ENCODE measurements around the gene IPO8.

DNA sequence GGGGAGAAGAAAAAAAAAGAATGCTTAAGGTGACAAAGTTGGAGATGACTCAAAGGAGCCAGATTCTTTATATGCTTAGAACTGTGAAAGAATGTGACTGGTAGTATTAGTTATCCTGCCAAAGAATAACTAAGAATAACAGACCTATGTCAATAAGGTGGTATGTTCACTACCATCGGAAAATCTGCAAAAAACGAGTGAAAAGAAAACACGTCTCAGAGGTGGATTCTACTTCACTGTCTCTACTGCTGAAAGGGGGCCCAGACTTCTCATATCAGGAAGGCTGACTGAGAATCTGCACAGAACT, 64.7 kb downstream of the IPO8 start:
- TF ChIP-seq EZH2 (IDR thresholded peaks at IDR 0.05; ENCODE audit: insufficient read depth, low read length): no peak
- TF ChIP-seq, protein P1, sequence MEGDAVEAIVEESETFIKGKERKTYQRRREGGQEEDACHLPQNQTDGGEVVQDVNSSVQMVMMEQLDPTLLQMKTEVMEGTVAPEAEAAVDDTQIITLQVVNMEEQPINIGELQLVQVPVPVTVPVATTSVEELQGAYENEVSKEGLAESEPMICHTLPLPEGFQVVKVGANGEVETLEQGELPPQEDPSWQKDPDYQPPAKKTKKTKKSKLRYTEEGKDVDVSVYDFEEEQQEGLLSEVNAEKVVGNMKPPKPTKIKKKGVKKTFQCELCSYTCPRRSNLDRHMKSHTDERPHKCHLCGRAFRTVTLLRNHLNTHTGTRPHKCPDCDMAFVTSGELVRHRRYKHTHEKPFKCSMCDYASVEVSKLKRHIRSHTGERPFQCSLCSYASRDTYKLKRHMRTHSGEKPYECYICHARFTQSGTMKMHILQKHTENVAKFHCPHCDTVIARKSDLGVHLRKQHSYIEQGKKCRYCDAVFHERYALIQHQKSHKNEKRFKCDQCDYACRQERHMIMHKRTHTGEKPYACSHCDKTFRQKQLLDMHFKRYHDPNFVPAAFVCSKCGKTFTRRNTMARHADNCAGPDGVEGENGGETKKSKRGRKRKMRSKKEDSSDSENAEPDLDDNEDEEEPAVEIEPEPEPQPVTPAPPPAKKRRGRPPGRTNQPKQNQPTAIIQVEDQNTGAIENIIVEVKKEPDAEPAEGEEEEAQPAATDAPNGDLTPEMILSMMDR (IDR thresholded peaks at IDR 0.05; ENCODE audit: insufficient read depth, low read depth, low read length): no peak
